ENCODE data around the gene NKAP. TPM values are rescaled to one million over a fixed set of nuclear protein-coding genes. Genes with fewer than 3 reads are reported as not detected.
A peak's percentile ranks its signal among the peaks of the same experiment; 100 is the strongest.

NKAP gene
- total and polyA plus RNA-seq, 4 donors, result 2.4 to 3.3 (median 2.7) TPM

DNA sequence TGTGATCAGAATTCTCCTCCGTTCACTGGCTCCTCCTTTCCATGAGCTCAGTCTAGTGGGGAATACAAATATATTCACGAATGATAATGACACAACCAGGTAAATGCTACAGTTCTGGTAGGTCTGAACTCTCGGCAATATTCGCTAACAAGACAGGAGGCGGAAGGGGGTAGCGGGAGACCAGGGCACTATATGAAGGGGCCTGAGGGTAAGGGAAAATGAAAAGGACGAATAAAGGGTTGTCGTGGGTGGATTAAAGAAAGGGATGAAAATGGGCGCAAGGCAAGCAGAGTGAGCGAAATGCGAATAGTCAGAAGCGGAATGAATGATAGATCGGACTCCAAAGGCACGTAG, 743 bp downstream of the NKAP start:
- Histone ChIP-seq H3K27ac (ENCODE audit: low read depth in 1 of 2, low read length in 2 of 2) (peak overlapping the region; percentile 75 to 84), H3K4me1 (ENCODE audit: control insufficient read depth in 4 of 4, insufficient read depth in 4 of 4, low read length in 3 of 4) (peaks cover 3 to 18% (median 9%) of the 10 kb centered on the region in 4 donors), H3K27me3 (ENCODE audit: control insufficient read depth in 4 of 4, insufficient read depth in 4 of 4, low read length in 3 of 4) (no peaks in the 10 kb centered on the region), H3K9ac (ENCODE audit: low read depth in 1 of 2, low read length in 2 of 2) (peak overlapping the region; percentile 8 to 17), H3K9me3 (ENCODE audit: control insufficient read depth in 4 of 4, low read length in 3 of 4) (no peaks in the 10 kb centered on the region), H3K4me3 (ENCODE audit: low read depth in 1 of 3, low read length in 3 of 3) (peak overlapping the region; percentile 56 to 81 (median 76)), H3K36me3 (ENCODE audit: control insufficient read depth in 4 of 4, insufficient read depth in 3 of 4, low read depth in 1 of 4, low read length in 3 of 4) (no peaks in the 10 kb centered on the region)
- WGBS, result under 1% methylated on average over 14 of the region's 14 CpGs
- TF ChIP-seq RAD21 (IDR thresholded peaks at IDR 0.05), result no peak
- no peak for TF ChIP-seq HNF4A (conservative IDR thresholded peaks at IDR 0.05)
- no peak for TF ChIP-seq MAX (IDR thresholded peaks at IDR 0.05)
- TF ChIP-seq JUND (IDR thresholded peaks at IDR 0.05), result no peak
- no peak for TF ChIP-seq YY1 (IDR thresholded peaks at IDR 0.05)
- TF ChIP-seq REST (IDR thresholded peaks at IDR 0.05), result no peak
- no peak for DNase-seq (ENCODE audit: low spot score)

DNA sequence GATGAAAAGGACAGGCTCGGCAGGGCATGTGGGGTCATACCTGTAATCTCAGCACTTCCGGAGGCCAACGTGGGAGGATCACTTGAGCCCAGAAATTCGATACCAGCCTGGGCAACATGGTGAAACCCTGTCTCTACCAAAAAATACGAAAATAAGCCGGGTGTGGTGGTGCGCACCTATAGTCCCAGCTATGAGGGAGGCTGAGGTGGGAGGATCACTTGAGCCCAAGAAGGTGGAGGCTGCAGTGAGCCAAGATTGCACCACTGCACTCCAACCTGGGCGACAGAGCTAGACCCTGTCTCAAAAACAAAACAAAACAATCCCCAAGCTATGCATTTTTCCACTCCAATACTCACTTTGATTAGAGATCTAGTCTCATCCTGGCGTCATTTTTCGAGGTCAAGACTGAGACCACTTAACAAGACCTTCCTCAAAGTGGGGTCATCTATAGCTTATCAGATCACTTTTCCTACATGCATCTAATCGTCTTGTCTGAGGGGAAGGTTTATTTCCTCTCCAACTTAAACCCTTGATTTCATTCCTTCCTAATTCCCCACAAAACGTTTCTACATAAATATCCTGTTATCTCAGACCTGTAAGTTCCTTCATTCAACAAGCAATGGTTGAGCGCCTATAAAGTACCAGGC, 1.3 kb downstream of the NKAP start:
- Histone ChIP-seq H3K9ac (ENCODE audit: low read depth in 1 of 2, low read length in 2 of 2) (peak overlapping the region; percentile 8 to 17), H3K4me3 (ENCODE audit: low read depth in 1 of 3, low read length in 3 of 3) (peak overlapping the region; percentile 56 to 81 (median 76)), H3K36me3 (ENCODE audit: control insufficient read depth in 4 of 4, insufficient read depth in 3 of 4, low read depth in 1 of 4, low read length in 3 of 4) (no peaks in the 10 kb centered on the region), H3K27me3 (ENCODE audit: control insufficient read depth in 4 of 4, insufficient read depth in 4 of 4, low read length in 3 of 4) (no peaks in the 10 kb centered on the region), H3K27ac (ENCODE audit: low read depth in 1 of 2, low read length in 2 of 2) (peak overlapping the region in 1 of 2 donors; percentile 75), H3K9me3 (ENCODE audit: control insufficient read depth in 4 of 4, low read length in 3 of 4) (no peaks in the 10 kb centered on the region), H3K4me1 (ENCODE audit: control insufficient read depth in 4 of 4, insufficient read depth in 4 of 4, low read length in 3 of 4) (peaks cover 3 to 18% (median 9%) of the 10 kb centered on the region in 4 donors)
- no peak for DNase-seq (ENCODE audit: low spot score)
- WGBS, result 51% methylated on average over 13 of the region's 13 CpGs
- TF ChIP-seq NR2F2 (IDR thresholded peaks at IDR 0.05) (no peak), EGR1 (IDR thresholded peaks at IDR 0.05; ENCODE audit: low read depth in 2 of 2) (no peak), YY1 (IDR thresholded peaks at IDR 0.05) (no peak), HNF4G (IDR thresholded peaks at IDR 0.05) (no peak), GABPA (IDR thresholded peaks at IDR 0.05 in 1 of 2, conservative IDR thresholded peaks at IDR 0.05 in 1 of 2) (no peak), CTCF (IDR thresholded peaks at IDR 0.05; ENCODE audit: low read depth, low read length, missing input control) (no peak), FOXA2 (IDR thresholded peaks at IDR 0.05) (no peak), FOXA1 (IDR thresholded peaks at IDR 0.05) (no peak), TAF1 (conservative IDR thresholded peaks at IDR 0.05) (no peak), REST (IDR thresholded peaks at IDR 0.05) (no peak), MAX (IDR thresholded peaks at IDR 0.05) (no peak), RXRA (IDR thresholded peaks at IDR 0.05) (no peak), RAD21 (IDR thresholded peaks at IDR 0.05) (no peak), JUND (IDR thresholded peaks at IDR 0.05) (no peak), ZBTB33 (IDR thresholded peaks at IDR 0.05) (no peak), SP1 (IDR thresholded peaks at IDR 0.05) (no peak), HNF4A (conservative IDR thresholded peaks at IDR 0.05) (no peak)
- TF ChIP-seq, protein P1, sequence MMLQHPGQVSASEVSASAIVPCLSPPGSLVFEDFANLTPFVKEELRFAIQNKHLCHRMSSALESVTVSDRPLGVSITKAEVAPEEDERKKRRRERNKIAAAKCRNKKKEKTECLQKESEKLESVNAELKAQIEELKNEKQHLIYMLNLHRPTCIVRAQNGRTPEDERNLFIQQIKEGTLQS (IDR thresholded peaks at IDR 0.05), result no peak

Data from liver (tissue), 9 donors.